Cerebellar cortex (tissue), 1 donor: ENCODE data around the gene TERF2IP.

Experiments
- DNase-seq: peaks from one replicate; pipeline ENCODE4 v3.0.0-alpha.2; 2015; ENCODE audit warnings: low spot score

Gene TERF2IP, protein sequence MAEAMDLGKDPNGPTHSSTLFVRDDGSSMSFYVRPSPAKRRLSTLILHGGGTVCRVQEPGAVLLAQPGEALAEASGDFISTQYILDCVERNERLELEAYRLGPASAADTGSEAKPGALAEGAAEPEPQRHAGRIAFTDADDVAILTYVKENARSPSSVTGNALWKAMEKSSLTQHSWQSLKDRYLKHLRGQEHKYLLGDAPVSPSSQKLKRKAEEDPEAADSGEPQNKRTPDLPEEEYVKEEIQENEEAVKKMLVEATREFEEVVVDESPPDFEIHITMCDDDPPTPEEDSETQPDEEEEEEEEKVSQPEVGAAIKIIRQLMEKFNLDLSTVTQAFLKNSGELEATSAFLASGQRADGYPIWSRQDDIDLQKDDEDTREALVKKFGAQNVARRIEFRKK

DNA sequence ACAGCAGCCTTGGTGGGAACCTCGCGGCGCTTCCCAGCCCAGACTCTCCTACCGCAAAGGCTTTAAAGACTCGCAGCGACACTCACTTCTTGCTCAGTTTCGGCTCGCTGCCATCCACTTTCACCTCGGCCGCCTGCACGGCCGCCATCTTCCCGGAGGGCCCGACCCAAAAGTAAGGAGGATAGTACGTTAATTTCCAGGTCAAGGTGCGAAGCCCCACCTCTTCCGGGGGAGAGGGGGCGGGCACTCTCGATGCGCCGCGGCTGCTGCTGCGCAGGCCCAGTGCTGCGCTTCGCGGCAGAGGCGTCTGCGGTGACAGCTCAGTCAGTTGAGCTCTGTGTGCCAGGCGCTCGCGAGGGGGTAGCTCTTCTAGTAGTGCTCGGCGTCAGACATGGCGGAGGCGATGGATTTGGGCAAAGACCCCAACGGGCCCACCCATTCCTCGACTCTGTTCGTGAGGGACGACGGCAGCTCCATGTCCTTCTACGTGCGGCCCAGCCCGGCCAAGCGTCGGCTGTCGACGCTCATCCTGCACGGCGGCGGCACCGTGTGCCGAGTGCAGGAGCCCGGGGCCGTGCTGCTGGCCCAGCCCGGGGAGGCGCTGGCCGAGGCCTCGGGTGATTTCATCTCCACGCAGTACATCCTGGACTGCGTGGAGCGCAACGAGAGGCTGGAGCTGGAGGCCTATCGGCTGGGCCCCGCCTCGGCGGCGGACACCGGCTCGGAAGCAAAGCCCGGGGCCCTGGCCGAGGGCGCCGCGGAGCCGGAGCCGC, at the start of gene TERF2IP, which contains the start of gene KARS1:
TSS of gene TERF2IP (plus strand) at position 282 of the 773 bp plus-strand sequence. CDS start at position 392, 110 bp downstream.
TSS of gene KARS1 (minus strand) at position 174 of the 773 bp plus-strand sequence. CDS start at position 148, 26 bp downstream.
- DNase-seq, result peak; percentile 95

DNA sequence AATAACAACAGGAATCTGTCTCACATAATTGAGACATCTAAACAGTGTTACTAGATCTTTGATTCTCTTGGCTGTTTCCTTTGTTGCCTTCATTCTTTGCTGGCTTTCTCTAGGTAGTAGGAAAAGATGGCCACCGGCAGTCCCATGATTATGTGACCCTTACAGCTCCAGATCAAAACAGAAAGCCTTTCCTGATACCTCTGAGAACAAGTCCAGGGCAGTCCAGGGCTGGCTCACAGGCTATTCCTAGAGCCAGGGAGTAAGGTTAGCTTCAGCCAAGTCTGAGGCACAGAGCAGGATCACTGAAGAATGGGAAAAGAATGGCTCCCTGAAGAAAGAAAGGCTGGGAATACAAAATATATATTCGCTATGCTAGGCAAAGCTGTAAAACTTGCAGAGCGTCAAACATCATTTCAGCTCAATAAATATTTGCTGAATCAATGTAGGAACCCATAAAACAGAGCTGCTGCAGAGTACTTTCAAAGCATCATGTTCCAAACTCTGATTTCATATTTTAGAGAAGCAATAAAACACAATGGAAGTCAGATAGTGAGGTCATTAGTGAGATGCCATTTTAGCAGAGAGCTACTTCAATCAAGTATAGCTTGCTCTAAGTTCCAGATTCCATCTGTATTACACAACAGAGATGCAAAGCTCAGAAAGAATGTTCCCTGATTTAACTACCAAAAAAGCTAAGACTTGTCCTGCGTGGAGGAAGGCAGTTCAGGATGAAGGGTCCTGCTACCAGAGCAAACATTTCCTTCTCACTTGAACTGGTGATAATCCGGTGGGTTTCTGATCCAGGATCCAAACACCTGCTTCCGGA, 47.9 kb upstream of the TERF2IP start:
- DNase-seq, result no peak

DNA sequence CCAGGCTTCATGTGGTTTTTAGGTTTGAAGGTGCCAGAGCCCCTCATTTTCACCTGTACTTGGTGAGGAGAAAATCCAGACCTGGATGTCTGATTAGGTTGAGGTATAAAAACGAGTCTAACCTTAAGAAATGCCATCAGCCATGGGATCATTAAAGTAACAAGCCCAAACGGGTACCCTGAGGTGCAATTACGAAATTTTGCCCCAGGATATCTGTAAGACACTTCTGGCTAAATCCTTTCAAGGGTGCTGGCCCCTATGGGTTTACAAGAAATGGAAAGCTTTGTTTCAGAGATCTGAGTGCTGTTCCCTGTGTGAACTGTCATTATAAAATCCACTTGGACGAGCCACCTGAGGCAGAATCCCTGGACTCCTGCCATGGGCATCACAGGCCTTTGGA, 44.3 kb upstream of the TERF2IP start:
- DNase-seq, result no peak

DNA sequence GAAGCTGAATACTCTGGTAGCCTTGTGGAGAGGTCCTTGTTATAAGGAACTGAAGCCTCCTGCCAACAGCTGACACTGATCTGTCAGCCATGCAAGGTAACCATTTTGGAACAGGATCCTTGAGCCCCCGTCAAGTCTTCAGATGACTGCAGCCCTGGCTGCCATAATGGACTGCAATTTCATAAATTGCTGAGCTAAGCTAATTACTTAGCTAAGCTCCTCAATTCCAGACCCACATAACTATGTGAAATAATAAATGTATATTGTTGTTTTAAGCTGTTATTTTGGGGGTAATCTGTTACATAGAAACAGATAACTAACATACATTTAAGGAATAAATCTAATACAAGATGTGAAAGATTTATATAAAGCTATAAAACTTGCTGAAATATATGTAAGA, 41.1 kb upstream of the TERF2IP start:
- DNase-seq, result no peak

DNA sequence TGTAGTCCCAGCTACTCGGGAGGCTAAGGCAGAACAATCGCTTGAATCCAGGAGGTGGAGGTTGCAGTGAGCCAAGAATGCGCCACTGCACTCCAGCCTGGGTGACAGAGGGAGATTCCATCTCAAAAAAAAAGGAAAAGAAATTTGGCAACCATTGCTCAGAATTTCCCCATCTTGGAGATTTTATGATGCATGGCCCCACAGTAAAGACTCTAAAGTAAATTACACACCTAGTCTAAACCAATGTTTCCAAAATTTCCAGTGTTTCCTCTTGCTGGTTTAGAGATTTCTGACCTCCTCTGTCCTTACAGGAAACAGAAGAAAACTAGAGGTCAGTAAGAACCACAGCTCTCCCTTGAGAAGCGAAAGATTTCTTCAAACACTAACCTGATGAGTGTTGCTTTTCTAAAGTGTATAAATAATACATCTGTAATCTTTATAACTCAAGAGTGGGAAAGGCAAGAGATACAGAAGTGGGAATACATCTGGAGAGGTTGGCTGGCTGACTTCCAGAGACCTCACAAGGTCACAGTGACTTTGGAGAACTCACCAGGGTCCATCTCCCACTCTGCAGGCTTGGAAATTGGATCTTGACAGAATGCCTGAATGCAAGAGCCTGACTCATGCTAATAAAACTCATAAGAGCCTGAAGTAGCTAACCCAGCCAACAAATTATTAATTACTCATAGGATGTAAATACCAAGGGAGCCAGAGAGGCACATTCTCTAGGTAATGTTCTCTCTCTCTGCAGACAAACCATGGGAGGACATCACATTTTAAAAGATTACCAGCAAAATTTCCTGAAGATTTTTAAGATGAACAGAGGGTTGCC, 33.3 kb upstream of the TERF2IP start:
- no peak for DNase-seq

DNA sequence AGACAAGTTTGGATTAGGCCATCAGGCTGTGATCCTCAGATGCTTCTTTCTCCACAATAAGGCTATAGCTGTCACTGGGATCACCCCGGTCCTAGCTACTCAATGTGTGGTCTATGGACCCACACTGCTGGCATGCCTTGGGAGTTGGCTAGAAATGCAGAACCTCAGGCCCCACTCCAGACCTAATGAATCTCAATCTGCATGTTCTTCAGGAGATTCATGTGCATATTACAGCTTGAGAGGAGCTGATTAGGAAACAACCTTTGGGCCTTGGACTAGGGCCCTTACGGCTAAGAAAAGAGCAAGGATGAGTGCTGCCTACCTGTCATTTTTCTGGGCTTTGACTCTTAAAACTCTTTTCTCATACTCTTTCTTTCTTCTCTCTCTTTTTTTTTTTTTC, 32.0 kb upstream of the TERF2IP start:
- no peak for DNase-seq

DNA sequence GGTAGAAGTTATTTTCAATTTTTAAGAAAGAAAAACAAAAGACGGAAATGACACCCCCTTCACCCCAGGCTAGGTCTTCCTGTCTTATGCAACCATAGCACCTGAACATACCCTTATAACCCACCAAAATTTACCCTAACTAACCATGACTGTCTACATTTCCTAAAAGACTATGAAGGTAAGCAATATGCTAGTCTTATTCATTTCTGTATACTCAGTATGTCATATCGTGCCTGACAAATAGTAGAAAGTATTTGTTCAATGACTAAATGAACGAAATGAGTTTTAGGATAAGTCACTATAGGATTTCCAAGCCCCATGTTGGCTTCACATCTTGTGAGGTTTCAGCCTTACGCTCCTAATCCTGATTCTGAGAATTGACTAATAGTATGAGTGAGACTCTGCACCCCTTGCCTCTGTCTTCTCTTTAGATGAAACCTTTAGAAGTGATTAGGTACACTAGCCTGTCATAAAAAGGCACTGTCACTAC, 31.0 kb upstream of the TERF2IP start:
- DNase-seq, result no peak

DNA sequence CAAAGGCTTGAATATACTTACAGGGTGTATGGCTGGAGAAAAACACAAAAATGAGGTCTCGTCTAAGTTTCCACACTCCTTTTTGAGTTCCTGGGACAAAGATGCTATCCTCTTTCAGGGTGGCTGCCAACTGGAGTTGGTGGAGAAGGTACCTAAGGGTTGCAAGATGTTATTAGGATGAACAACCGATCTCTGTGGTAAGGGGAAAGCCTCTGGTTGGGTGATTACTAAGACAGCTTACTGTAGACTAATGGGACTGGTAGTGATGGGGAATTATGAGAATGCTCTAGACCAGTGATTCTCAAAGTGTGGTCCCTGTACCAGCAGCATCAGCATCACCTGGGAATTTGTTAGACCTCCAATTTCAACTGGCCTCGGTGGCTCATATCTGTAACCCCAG, 30.5 kb upstream of the TERF2IP start:
- no peak for DNase-seq

DNA sequence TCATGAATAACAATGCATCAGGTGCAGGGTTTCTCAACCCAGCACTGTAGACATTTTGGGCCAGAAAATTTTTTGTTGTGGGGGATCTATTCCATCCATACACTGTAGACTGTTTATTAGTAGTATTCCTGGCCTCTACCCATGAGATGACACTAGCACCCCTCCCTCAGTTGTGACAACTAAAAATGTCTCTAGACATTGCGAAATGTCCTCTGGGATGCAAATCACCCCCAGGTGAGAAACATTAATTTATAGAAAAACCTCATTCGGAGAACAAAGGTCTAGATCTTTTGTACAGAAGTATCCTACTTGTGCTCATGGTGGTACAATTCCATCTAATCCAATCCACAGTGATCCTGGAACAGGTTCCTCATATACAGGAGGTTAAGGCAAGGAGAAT, 28.8 kb upstream of the TERF2IP start:
- DNase-seq, result no peak

DNA sequence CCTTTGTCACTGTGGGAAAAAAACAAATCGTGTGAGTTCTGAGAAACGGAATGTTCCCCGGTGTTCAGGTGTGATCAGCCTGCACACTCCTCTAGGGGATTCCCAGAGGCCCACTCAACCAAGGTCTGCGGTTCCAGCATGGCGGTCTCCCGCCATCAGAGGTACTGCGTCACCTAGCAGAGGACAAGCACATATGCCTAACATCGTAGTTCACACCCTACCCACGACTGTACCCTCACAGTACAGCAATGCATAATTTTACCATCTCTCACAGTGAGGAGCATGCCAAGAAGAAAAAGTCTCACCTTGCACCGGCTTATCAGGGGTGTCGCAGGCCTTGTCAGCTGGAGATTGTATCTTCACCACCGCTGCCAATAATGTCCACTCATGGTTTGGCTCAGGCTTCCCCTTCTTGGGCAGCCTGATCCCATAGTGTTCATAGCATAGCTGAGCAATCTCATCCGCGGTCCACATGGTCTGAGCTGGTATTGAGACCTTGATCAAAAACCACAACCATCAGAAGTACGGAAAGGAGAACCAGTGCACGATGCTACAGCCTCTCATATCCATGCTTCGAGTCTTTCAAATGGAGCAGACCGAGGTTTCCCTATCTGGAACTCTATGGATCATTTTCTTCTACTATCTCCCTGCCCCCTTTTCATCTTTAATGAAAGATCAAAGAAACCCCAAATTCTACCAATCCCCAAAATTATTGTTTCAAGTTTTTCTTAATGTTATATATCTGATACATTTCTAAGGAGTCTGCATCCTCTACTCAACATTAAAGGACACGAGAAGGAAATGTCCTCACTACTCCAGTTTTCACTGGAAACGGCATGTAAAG, 27.0 kb upstream of the TERF2IP start:
- no peak for DNase-seq

DNA sequence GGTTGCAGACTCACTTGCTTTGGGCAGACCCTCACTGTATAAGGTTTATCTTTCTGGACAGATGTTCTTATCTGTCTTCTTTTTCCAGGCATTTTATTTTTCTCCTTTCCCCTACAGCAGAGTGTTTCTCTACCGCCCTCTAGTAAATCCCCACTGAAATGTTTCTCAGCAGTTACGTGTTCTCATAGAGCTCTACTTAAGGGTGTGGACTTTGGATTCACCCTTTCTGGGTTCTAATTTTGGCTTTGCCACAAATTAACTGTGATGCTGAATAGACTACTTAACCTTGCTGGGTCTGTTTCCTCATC, 26.4 kb upstream of the TERF2IP start:
- DNase-seq, result peak; percentile 43

DNA sequence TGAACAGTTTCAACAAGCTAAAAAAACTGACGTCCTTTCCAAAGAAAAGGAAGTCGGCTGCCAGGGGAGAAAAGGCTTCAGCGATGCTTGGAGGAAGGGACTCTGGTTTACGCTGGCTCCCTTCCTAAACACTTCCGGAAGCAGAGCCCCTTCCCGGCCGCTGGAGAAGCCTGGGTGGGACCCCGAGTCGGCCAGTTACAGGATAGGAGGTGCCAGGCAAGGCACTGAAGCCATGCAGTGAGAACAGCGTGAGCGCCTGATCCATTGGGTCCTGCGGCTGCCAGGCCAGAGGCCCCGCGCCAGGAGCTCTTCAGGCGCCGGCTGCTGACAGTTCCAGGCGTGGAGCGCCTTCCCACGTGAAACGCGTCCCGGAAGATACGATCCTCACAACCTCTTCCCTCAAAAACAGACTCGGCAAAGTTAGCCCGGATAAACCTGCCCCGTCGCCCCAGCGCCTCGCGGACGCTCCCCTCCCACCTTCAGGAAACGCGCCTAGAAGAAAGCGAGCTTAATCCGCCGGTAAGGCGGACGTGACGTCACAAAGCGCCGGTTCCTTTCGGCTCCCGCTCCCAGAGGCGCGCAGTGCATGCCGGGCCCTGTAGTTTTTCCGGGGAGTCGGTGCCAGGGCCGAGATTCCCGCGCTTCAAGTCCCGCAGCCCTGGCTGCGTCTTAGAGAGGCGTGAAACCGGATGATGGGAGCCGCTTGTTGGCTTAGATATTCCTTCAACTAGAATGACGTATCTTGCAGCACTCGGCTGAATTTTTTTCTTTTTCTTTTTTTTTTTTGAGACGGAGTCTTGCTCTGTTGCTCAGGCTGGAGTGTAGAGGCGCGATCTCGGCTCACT, 24.6 kb upstream of the TERF2IP start, which contains the start of gene ADAT1:
TSS of gene ADAT1 (minus strand) at position 521 of the 845 bp plus-strand sequence. CDS start 2,482 bp downstream, outside the sequence.
- DNase-seq, result peak; percentile 98

DNA sequence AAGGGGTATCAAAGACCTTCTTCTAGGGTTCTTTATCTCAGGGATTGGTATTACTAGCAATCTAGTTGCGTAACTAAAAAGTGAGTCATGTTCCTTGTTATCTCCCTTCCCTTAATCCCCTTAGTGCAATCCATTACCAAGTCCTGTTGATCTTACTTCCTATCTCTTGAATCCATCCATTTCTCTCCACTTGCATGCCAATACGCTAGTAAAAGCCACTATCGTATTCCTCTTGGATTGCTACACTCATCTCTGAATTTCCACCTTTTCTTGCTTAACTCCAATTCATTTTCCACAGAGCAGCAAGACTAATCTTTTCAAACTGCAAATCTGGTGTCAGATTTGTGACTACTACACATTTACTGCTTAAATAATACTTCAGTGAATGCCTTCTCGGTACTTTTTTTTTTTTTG, 22.6 kb upstream of the TERF2IP start:
- DNase-seq, result no peak

DNA sequence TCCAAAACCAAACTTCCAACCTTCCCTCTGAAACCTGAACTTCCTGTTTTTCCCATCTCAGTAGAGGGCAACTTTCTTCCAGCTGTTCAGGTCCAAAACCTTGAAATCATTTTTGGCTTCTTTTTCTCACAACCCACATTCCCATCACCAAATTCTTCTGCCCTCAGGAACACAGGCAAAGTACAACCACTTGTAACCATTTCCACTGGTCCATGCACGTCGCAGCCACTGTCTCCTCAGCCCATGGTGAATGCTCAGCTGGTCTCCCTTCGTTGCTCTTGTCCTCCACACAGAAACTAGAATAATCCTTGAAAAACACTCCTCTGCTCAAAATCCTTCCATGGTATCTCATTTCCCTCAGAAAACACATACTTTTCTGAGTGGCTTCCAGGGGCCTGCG, 20.8 kb upstream of the TERF2IP start:
- DNase-seq, result no peak

DNA sequence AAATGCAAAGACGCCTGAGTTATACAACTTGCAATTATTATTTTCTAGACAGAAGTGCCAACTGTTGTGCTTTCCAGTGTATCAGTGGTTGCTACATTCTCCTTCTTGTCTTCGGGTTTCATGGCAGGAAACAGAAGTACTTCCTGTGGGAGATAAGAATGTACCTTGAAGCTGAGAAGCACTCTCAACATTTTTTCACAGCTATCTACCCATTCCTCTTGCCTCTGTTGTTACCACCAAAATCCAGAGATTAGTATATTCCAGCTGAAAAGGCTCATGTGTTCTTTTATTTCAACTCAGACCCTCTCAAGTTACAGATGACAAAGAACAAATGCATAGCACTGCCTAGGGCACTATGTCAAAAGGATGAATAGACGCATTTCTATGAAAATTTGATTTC, 19.7 kb upstream of the TERF2IP start:
- DNase-seq, result no peak

DNA sequence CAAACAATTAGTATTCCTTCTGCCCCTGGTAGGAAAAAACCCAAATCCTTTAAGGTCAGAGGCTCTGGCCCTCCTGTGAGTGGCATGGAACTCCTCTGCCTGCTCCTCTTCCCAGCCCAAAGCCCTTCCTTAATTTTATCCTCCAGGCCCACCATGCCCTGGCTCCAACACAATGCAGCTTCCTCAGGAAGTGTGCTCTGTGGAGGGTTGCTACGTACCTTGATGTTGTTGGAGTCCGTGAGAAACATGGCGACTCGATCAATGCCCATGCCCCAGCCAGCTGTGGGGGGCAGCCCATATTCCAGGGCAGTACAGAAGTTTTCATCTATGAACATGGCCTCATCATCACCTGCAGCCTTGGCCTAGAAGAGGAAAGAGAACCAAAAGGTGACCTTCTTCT, 19.2 kb upstream of the TERF2IP start:
- no peak for DNase-seq

DNA sequence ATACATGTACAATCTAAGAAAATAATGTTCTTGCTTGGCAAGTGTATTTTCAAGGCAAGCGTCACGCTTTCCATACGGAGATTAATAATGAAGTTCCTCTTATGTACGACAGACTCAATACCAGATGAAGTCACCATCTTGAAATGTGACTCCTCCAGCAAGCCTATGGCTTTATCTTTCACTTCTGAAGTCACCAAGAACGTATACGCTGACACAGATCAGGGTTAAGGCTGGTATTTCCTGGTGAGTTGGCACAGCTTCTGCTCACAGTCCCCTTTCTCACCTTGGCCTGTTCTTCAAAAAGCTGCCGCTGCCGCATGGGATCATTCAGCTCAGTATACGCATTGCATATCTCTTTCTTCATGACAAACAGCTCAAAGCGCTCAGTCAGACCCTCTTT, 18.4 kb upstream of the TERF2IP start:
- no peak for DNase-seq

DNA sequence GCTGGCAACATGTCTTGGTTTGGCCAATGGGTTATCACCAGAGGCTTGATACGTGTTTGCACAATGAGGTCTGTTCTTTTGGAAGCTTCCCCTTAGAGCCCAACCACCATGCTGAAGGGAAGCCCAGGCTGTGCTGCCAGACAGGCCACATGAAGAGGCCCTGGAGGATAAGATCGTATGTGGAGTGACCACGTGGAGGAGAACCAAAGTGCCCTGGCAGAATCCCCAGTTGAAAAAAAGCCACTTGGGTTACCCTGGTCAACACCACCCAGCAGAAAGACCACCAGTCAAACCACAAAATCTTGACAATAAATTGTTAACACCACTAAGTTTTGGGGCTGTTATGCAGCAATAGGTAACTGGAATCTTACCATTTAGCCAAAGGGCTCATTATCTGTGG, 17.5 kb upstream of the TERF2IP start:
- DNase-seq, result no peak

DNA sequence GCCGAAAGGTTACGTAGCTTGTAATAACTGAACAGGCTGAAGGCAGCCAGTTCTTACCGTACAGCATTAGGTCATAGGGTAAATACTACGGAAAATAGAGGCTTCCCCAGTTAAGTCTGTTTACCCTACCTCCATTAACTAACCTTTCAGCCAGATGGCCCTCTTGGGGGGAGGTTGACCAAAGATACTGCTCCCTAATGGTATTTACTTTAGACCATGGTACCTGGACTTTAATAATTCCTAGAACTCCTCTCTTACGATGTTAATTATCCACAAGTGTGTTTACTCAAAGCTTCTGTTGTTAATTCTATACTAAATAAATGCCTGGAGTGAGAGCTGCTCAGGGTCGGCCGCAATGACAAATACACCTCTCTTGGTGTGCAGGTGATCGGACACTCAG, 14.7 kb upstream of the TERF2IP start:
- no peak for DNase-seq
